GM23248 (cell line): ENCODE results near the gene KIFC3. TPM values are rescaled to one million over a fixed set of nuclear protein-coding genes. Genes with fewer than 3 reads are reported as not detected.

ENCODE experiments used
- DNase-seq: peaks from one replicate; pipeline ENCODE4 v3.0.0-alpha.2; 2015
- H2AFZ ChIP-seq: fragments of 200-600 bp; sonication (generic); 2 replicates; pipeline ENCODE4 v1.6.1; 2016; ENCODE audit warnings: antibody characterized with exemption
- H3F3A ChIP-seq: fragments of 200-600 bp; sonication (generic); 2 replicates; pipeline ENCODE4 v1.6.1; 2016; ENCODE audit warnings: mild to moderate bottlenecking, antibody characterized with exemption, mixed run types; ENCODE audit not compliant: insufficient read depth
- H3K27ac ChIP-seq: fragments of 200-600 bp; sonication (generic); 2 replicates; pipeline ENCODE4 v1.5.1; 2016; ENCODE audit warnings: mild to moderate bottlenecking
- H3K27me3 ChIP-seq: fragments of 200-600 bp; sonication (generic); replicated peaks from 2 replicates; pipeline ENCODE4 v1.6.1; 2016; ENCODE audit warnings: mild to moderate bottlenecking; ENCODE audit not compliant: insufficient read depth
- H3K36me3 ChIP-seq: fragments of 200-600 bp; sonication (generic); 2 replicates; pipeline ENCODE4 v1.6.1; 2016; ENCODE audit warnings: low read depth, mild to moderate bottlenecking
- H3K4me1 ChIP-seq: fragments of 200-600 bp; sonication (generic); 2 replicates; pipeline ENCODE4 v1.6.1; 2016; ENCODE audit warnings: mild to moderate bottlenecking; ENCODE audit not compliant: insufficient read depth
- H3K4me2 ChIP-seq: fragments of 200-600 bp; sonication (generic); one replicate; pipeline ENCODE4 v1.6.1; 2016; ENCODE audit warnings: mild to moderate bottlenecking; ENCODE audit not compliant: unreplicated experiment
- H3K4me3 ChIP-seq: fragments of 200-600 bp; sonication (generic); 2 replicates; pipeline ENCODE4 v1.5.1; 2016; ENCODE audit warnings: mild to moderate bottlenecking
- H3K79me2 ChIP-seq: fragments of 200-600 bp; sonication (generic); 2 replicates; pipeline ENCODE4 v1.6.1; 2016; ENCODE audit warnings: mild to moderate bottlenecking; ENCODE audit not compliant: insufficient read depth
- H3K9ac ChIP-seq: fragments of 200-600 bp; sonication (generic); 2 replicates; pipeline ENCODE4 v1.6.1; 2016; ENCODE audit warnings: mild to moderate bottlenecking
- H3K9me2 ChIP-seq: fragments of 200-600 bp; sonication (generic); 2 replicates; pipeline ENCODE4 v1.6.1; 2016; ENCODE audit warnings: mixed run types, mild to moderate bottlenecking, moderate library complexity; ENCODE audit not compliant: insufficient read depth
- H3K9me3 ChIP-seq: fragments of 200-600 bp; sonication (generic); one replicate; pipeline ENCODE4 v1.6.1; 2017; ENCODE audit warnings: low read depth
- H4K20me1 ChIP-seq: fragments of 200-600 bp; sonication (generic); 2 replicates; pipeline ENCODE4 v1.6.0; 2016; ENCODE audit not compliant: insufficient read depth
- EZH2 ChIP-seq: fragments of 200-600 bp; sonication (generic); IDR thresholded peaks from 2 replicates; pipeline ENCODE4 v1.6.1; 2018; ENCODE audit warnings: antibody characterized with exemption, mild to moderate bottlenecking; ENCODE audit not compliant: insufficient read depth, poor library complexity, severe bottlenecking
- EZH2phosphoT487 ChIP-seq: fragments of 200-600 bp; sonication (generic); IDR thresholded peaks from 2 replicates; pipeline ENCODE4 v1.6.1; 2018; ENCODE audit warnings: antibody characterized with exemption, moderate library complexity, mild to moderate bottlenecking, low read depth; ENCODE audit not compliant: insufficient read depth
- WGBS, 2 experiments: methylation state at CpG; one replicate each; pipeline ENCODE4 v1.1.6; 2015 to 2017; ENCODE audit warnings: low lambda C conversion rate in 2 of 2, low coverage in 1 of 2; ENCODE audit errors: missing lambda C conversion rate in 2 of 2; 5-methylcytosine and 5-hydroxymethylcytosine counted together
- in situ Hi-C: fragments of 300-500 bp; cut with MboI; formaldehyde crosslinking; loops from 2 replicates; pipeline ENCODE4 v1.15.0; 2020
- polyA plus RNA-seq: library from polyadenylated mRNA; unstranded; fragments of >200 nt; fragmentation: Nextera tagmentation; extraction: Ambion mirVana; gene quantifications from 2 replicates; pipeline ENCODE4 v1.2.1, GENCODE V29; 2016
- total RNA-seq: library from RNA; depleted of rRNA; stranded (reverse); fragments of >200 nt; shearing (Covaris generic); gene quantifications from 2 replicates; pipeline ENCODE4 v1.2.3, GENCODE V29; 2014

The KIFC3 gene
- total and polyA plus RNA-seq, 2 experiments from 2014 or later, result 27.0 to 65.3 TPM

DNA sequence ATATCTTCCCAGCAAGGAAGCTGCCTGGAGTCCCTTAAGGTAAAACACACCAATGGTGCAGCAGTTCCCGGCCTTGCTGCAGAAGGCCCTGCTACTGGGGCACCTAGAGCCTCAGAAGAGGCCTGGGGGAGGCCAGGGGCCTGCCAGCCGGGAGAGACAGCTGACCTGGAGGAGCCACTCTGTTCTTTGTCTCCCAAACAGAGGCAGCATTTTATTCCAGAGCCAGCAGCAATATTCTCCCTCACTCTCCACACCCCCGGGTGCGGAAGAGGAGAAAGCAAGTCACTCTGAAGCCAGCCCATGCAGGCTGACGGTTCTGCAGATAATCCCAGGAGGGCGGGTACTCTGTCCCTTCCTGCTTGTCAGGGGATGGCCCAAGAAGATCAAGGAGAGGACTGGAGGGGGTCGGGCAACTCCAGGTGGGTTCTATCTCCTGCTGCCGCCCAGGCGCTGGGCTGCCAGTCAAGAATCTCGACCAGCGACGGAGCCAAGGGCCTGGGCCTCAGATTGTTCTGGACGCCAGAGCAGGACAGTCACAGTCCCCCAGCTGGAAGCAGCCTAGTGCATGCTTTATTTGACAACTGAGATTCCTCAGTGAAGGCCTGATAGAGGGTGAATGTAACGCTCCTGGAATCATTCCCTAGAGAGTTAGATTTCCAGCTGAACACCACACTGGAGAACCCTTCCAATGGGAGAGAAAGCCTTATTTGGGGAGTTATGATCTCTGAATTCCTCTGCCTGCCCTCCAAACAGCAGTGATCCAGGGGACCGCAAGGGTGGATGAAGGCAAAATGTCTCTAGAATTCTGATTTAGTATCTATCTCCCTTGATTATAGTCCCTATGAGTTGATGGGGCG lies 1.1 kb upstream of the KIFC3 start:
- Histone ChIP-seq H3K9ac (0 out of 2 replicates have a peak overlapping the region, but pooled peaks have one; percentile 89), H3K4me3 (no peak overlapping the region), H3K27me3 (no peaks in the 10 kb centered on the region), H3K4me2 (no peak overlapping the region), H3K9me2 (no peaks in the 10 kb centered on the region), H3K9me3 (no peaks in the 10 kb centered on the region), H2AFZ (peak overlapping the region; percentile 56; the same call in 1 of the 2 replicates), H3K36me3 (no peaks in the 10 kb centered on the region), H4K20me1 (no peaks in the 10 kb centered on the region), H3K27ac (no peak overlapping the region), H3K4me1 (peaks cover 36% of the 10 kb centered on the region), H3K79me2 (peaks cover 35% of the 10 kb centered on the region), H3F3A (peaks cover 23% of the 10 kb centered on the region)
- in situ Hi-C loops, result no loop called here
- WGBS, 2 experiments, result 74 to 76% methylated on average over 16 of the region's 16 CpGs
- TF ChIP-seq EZH2phosphoT487, result no peak
- DNase-seq, result no peak

DNA sequence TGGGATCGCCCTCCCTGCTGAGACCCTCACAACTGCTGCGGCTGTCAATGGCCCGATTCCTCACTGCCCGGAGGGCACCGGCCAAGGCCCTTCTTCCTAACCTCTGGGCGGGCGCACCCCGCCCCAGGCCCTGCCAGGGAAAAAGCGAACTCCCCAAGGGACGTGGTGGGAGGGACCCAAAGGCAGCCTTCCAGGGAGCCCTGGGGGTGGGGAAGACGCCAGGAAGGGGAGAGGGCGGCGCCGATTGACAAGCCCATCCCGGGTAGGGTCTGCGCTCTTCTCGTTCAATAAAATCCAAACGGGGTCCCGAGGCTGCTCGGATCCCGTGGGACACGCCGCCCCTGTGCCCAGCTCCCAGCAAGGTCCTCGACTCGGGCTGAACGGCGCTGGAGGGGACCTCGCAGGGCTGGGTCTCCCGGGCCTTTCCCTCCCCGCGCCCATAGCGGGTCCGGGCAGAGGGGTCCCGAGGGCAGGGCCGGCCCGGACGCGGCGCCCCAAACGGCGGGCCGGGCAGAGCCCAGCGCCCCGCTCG lies 416 bp downstream of the KIFC3 start:
- Histone ChIP-seq H3K9ac (peak overlapping the region; percentile 89), H2AFZ (peak overlapping the region; percentile 70), H3K27ac (peak overlapping the region; percentile 74), H3K9me2 (no peaks in the 10 kb centered on the region), H3K4me2 (peak overlapping the region; percentile 81), H3K9me3 (no peaks in the 10 kb centered on the region), H3K36me3 (0 out of 2 replicates have a peak, but pooled peaks cover 1% of the 10 kb centered on the region), H4K20me1 (no peaks in the 10 kb centered on the region), H3K4me3 (peak overlapping the region; percentile 85), H3K79me2 (peaks cover 44% of the 10 kb centered on the region), H3F3A (peaks cover 16% of the 10 kb centered on the region; the same call in 1 of the 2 replicates), H3K4me1 (peaks cover 27% of the 10 kb centered on the region), H3K27me3 (no peaks in the 10 kb centered on the region)
- in situ Hi-C loops, result no loop called here
- peak; percentile 52 for DNase-seq
- WGBS, 2 experiments, result 1% methylated on average over 34 of the region's 45 CpGs
- TF ChIP-seq EZH2phosphoT487 (no peak), EZH2 (no peak)

DNA sequence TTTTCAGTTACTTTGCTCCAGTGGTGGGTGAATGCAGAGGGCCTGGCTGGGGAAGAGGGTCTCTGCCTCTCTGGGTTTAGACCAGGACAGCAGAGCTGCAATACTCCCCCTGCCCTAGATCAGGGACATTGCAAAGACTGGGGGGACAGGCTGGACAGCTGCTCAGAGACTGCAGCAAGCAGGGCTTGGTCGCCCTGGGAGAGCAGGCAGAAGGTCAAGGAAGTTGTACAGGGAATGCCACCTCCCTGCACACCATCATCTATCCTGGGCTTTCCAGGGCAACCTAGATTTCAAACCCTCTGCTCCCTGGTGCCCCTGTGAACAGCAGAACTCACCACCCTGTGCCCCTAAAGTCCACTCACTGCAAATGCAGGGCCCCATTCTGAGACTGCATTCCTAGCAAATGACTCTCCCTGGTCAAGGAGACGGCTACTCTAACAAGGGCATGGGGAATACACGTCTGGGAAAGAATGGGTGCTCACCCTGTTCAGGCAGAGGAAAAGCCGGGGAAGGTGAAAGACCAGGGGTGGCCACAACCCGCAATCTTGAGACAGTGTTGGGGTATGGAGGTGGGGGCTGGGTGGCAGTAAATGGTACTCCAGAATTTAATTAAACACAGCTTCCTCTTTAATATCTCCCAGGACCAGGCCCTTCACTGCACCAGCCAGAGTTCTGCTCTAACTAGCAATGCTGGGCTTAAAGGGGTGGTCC lies 1.0 kb downstream of the KIFC3 start:
- in situ Hi-C loops, result no loop called here
- DNase-seq, result peak; percentile 88
- 0 to 1% methylated on average over 5 of the region's 5 CpGs for WGBS, 2 experiments
- H3K9me2 ChIP-seq, result no peaks in the 10 kb centered on the region
- H3K27me3 ChIP-seq, result no peaks in the 10 kb centered on the region
- H4K20me1 ChIP-seq, result no peaks in the 10 kb centered on the region
- peaks cover 51% of the 10 kb centered on the region for H3K79me2 ChIP-seq
- H3K4me1 ChIP-seq, result peaks cover 25% of the 10 kb centered on the region
- peak overlapping the region; percentile 70 for H2AFZ ChIP-seq
- H3F3A ChIP-seq, result 0 out of 2 replicates have a peak, but pooled peaks cover 10% of the 10 kb centered on the region
- peak overlapping the region; percentile 74 for H3K27ac ChIP-seq
- peak overlapping the region; percentile 81 for H3K4me2 ChIP-seq
- peak overlapping the region; percentile 85 for H3K4me3 ChIP-seq
- 0 out of 2 replicates have a peak, but pooled peaks cover 4% of the 10 kb centered on the region for H3K36me3 ChIP-seq
- H3K9me3 ChIP-seq, result no peaks in the 10 kb centered on the region
- peak overlapping the region; percentile 89 for H3K9ac ChIP-seq
- TF ChIP-seq EZH2phosphoT487, result no peak
- TF ChIP-seq EZH2, result no peak
